Fibroblast of pulmonary artery (primary cell): ENCODE results near the gene LHB.

Experiments used
- DNase-seq: peaks from one replicate; pipeline ENCODE4 v3.0.0-alpha.2; 2010; ENCODE audit warnings: low read depth
- H3K4me3 ChIP-seq: replicated peaks from 2 replicates; pipeline ENCODE4 v1.5.1; 2011; ENCODE audit warnings: low read depth, mild to moderate bottlenecking, control low read depth, low read length, moderate library complexity
- CTCF ChIP-seq: IDR thresholded peaks from 2 replicates; pipeline ENCODE4 v1.5.1; 2011; ENCODE audit warnings: mild to moderate bottlenecking, control low read depth, low read length, inconsistent platforms; ENCODE audit errors: missing control alignments

Gene LHB

GRCh38 chr19:49006905-49007304, 10.0 kb downstream of the LHB start:
- H3K4me3 ChIP-seq: no peak overlapping the region
- no peak for TF ChIP-seq CTCF
- no peak for DNase-seq

GRCh38 chr19:49004964-49005614, 11.8 kb downstream of the LHB start:
- H3K4me3 ChIP-seq: no peak overlapping the region
- no peak for DNase-seq
- no peak for TF ChIP-seq CTCF

- H3K4me3 ChIP-seq: no peak overlapping the region
- TF ChIP-seq CTCF: no peak
- DNase-seq: no peak
Observed at GRCh38 chr19:49004133-49004532, 12.8 kb downstream of the LHB start.

GRCh38 chr19:48999481-49000325, 17.2 kb downstream of the LHB start:
- H3K4me3 ChIP-seq: no peak overlapping the region
- TF ChIP-seq CTCF: peak; percentile 88
- DNase-seq: peak; percentile 79

GRCh38 chr19:48997972-48998371, 18.9 kb downstream of the LHB start:
- peak; percentile 58 for TF ChIP-seq CTCF
- DNase-seq: peak; percentile 63
- no peak overlapping the region for H3K4me3 ChIP-seq

- TF ChIP-seq CTCF: no peak
- no peak for DNase-seq
- H3K4me3 ChIP-seq: peak overlapping the region; percentile 97
Observed at GRCh38 chr19:48994035-48994386, 22.9 kb downstream of the LHB start.
